Liver (tissue), 3 donors: ENCODE measurements around the gene LAMA5.

Source experiments
- CTCF ChIP-seq: fragments of 150-350 bp; IDR thresholded peaks from 2 replicates; pipeline ENCODE4 v1.5.1; 2017; ENCODE audit warnings: improper control_type of control experiment, low read depth, low read length; ENCODE audit not compliant: missing input control
- FOXA1 ChIP-seq: IDR thresholded peaks from 2 replicates; pipeline ENCODE4 v1.6.1; 2016; ENCODE audit warnings: antibody characterized with exemption
- GABPA ChIP-seq, 2 donors: IDR thresholded peaks in 1 of 2; conservative IDR thresholded peaks in 1 of 2; 2 replicates each; pipeline ENCODE4 v1.6.1; 2016; ENCODE audit warnings: antibody characterized with exemption in 2 of 2, mild to moderate bottlenecking in 1 of 2, moderate library complexity in 1 of 2
- JUND ChIP-seq, 2 donors: IDR thresholded peaks; 2 replicates each; pipeline ENCODE4 v1.6.1; 2016; ENCODE audit warnings: antibody characterized with exemption in 2 of 2
- RAD21 ChIP-seq, 2 donors: IDR thresholded peaks; 2 replicates each; pipeline ENCODE4 v1.6.1; 2016; ENCODE audit warnings: antibody characterized with exemption in 2 of 2, mild to moderate bottlenecking in 2 of 2
- TAF1 ChIP-seq: conservative IDR thresholded peaks from 2 replicates; pipeline ENCODE4 v1.6.1; 2016; ENCODE audit warnings: antibody characterized with exemption, mild to moderate bottlenecking
- donor health status: healthy.
- donor health status: healthy.

- TF ChIP-seq CTCF = no peak
- TF ChIP-seq TAF1 = no peak
- TF ChIP-seq GABPA (IDR thresholded peaks at IDR 0.05 in 1 of 2, conservative IDR thresholded peaks at IDR 0.05 in 1 of 2) = peak in 1 of 2 donors; percentile 49
- TF ChIP-seq JUND (IDR thresholded peaks at IDR 0.05) = no peak
- TF ChIP-seq FOXA1 = no peak
- TF ChIP-seq RAD21 (IDR thresholded peaks at IDR 0.05) = no peak
These were observed 24.3 kb upstream of the LAMA5 start for GRCh38 chr20:62391165-62392076.
